ENCODE measurements around the gene KCTD7. TPM values are rescaled to one million over a fixed set of nuclear protein-coding genes. Genes with fewer than 3 reads are reported as not detected.

Gene KCTD7
- total RNA-seq, 4 donors from 2014 or later, result 5.2 to 22.8 (median 14.0) TPM

DNA sequence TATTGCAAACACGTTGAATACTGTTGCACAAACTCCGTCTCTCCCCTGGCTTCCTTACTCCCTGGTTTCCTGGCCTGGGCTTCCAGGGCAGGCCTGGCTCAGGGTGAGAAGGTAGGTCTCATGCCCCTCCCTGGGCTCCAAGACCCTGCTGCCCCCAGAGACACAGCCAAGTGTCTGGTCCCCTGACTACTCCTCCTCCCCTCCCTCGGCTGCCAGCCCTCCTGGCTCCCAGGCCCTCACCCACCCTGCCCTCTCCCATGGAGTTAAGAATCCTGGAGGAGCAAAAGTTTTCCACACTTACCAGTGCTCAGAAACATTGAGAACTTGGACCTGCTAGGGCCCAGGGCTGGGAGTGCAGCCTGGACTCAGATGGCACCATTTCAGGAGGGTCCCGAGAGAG, 64.7 kb downstream of the KCTD7 start:
- Histone ChIP-seq H3K36me3 (no peaks in the 10 kb centered on the region), H3K27ac (no peak overlapping the region), H3K9me3 (no peaks in the 10 kb centered on the region), H3K4me3 (no peak overlapping the region), H3K4me1 (peaks cover 0 to 9% (median 2%) of the 10 kb centered on the region in 4 donors), H3K27me3 (no peaks in the 10 kb centered on the region)
- no peak for TF ChIP-seq CTCF (IDR thresholded peaks at IDR 0.05)
- TF ChIP-seq POLR2AphosphoS5 (IDR thresholded peaks at IDR 0.05), result no peak
- no peak for TF ChIP-seq EP300 (IDR thresholded peaks at IDR 0.05; ENCODE audit: low read depth)
- TF ChIP-seq POLR2A (IDR thresholded peaks at IDR 0.05), result no peak
- intact Hi-C loops (cut with DNase I; ENCODE audit: low total_unique reads), result loop anchor here (1.0 kb wide), 1 partner anchor 44 kb away; no protein-coding TSS in a partner anchor
- in situ Hi-C loops (cut with MboI; ENCODE audit: low pct_ligation_motif_present in 1 of 4, low pct_unique_long_range_greater_than_20kb in 1 of 4, low sequenced_read_pairs in 3 of 4), result loop anchor here in 1 of 4 donors (25.0 kb wide), 1 partner anchor 144 kb away; no protein-coding TSS in a partner anchor
- 83% methylated on average over 4 of the region's 4 CpGs; no CpG with 5 or more reads in 1 of the 2 donors for WGBS, 2 donors (ENCODE audit: low coverage in 1 of 2)
- DNase-seq, result no peak

Other genes starting within 250 kb of the KCTD7 start
- gene RABGEF1, start 111.9 kb downstream of the KCTD7 start, total RNA-seq, result 10 to 100 TPM; 12.7 to 32.9 (median 30.4) TPM

Data from transverse colon (tissue), 4 donors.